NB4 (cell line): Measurements from ENCODE around the gene MAG.

Experiments
- CTCF ChIP-seq: IDR thresholded peaks from one replicate; pipeline ENCODE4 v1.5.1; 2012; ENCODE audit warnings: low read depth, low read length
- MYC ChIP-seq: IDR thresholded peaks from 2 replicates; pipeline ENCODE4 v1.6.1; 2011; ENCODE audit warnings: low read depth, low read length
- POLR2A ChIP-seq: IDR thresholded peaks from 2 replicates; pipeline ENCODE4 v1.6.1; 2011; ENCODE audit warnings: mild to moderate bottlenecking; ENCODE audit not compliant: insufficient read length; ENCODE audit errors: extremely low read depth

- no peak for TF ChIP-seq CTCF
- no peak for TF ChIP-seq MYC
- TF ChIP-seq POLR2A = no peak
These were observed 35.4 kb upstream of the MAG start for GRCh38 chr19:35256566-35256965.
